Neural progenitor cell (in vitro differentiated cells): ENCODE measurements around the gene CA14. TPM values are rescaled to one million over a fixed set of nuclear protein-coding genes. Genes with fewer than 3 reads are reported as not detected.
"Not testable (repeated sequence)": the region's sequence is repeated elsewhere in the genome, so short reads cannot be mapped to it uniquely, and the experiment has no call there.

Experiments
- DNase-seq: peaks from one replicate; pipeline ENCODE4 v3.0.0-alpha.2; 2016; ENCODE audit warnings: low spot score
- H2AFZ ChIP-seq: fragments of 200-600 bp; sonication (generic); replicated peaks from 2 replicates; pipeline ENCODE4 v1.6.1; 2016; ENCODE audit warnings: antibody characterized with exemption
- H3F3A ChIP-seq: fragments of 200-600 bp; sonication (generic); 2 replicates; pipeline ENCODE4 v1.6.1; 2016; ENCODE audit warnings: antibody characterized with exemption, low read depth
- H3K27ac ChIP-seq: fragments of 200-600 bp; sonication (generic); 2 replicates; pipeline ENCODE4 v1.5.1; 2016; ENCODE audit warnings: mild to moderate bottlenecking
- H3K27me3 ChIP-seq: fragments of 200-600 bp; sonication (generic); 2 replicates; pipeline ENCODE4 v1.6.1; 2016; ENCODE audit warnings: mild to moderate bottlenecking, moderate library complexity
- H3K36me3 ChIP-seq: fragments of 200-600 bp; sonication (generic); 2 replicates; pipeline ENCODE4 v1.5.1; 2016
- H3K4me1 ChIP-seq: fragments of 200-600 bp; sonication (generic); 2 replicates; pipeline ENCODE4 v1.6.1; 2016; ENCODE audit warnings: mixed run types
- H3K4me2 ChIP-seq: fragments of 200-600 bp; sonication (generic); 2 replicates; pipeline ENCODE4 v1.6.1; 2016
- H3K4me3 ChIP-seq: fragments of 200-600 bp; sonication (generic); 2 replicates; pipeline ENCODE4 v1.5.1; 2016
- H3K79me2 ChIP-seq: fragments of 200-600 bp; sonication (generic); 2 replicates; pipeline ENCODE4 v1.6.1; 2016; ENCODE audit warnings: low read depth
- H3K9ac ChIP-seq: fragments of 200-600 bp; sonication (generic); 2 replicates; pipeline ENCODE4 v1.6.1; 2016
- H3K9me3 ChIP-seq: fragments of 200-600 bp; sonication (generic); 2 replicates; pipeline ENCODE4 v1.5.1; 2016; ENCODE audit warnings: low read depth
- H4K20me1 ChIP-seq: fragments of 200-600 bp; sonication (generic); 2 replicates; pipeline ENCODE4 v1.6.1; 2016; ENCODE audit warnings: low read depth
- H3K27ac Mint-ChIP-seq: 3 replicates; pipeline ENCODE4 v1.8.0; 2021; ENCODE audit warnings: mixed read lengths
- H3K27me3 Mint-ChIP-seq: 2 replicates; pipeline ENCODE4 v1.8.0; 2022; ENCODE audit warnings: low read depth, mild to moderate bottlenecking, inconsistent platforms, moderate library complexity, mixed read lengths; ENCODE audit not compliant: insufficient read depth
- H3K36me3 Mint-ChIP-seq: 3 replicates; pipeline ENCODE4 v1.8.0; 2021; ENCODE audit warnings: mixed read lengths
- H3K4me1 Mint-ChIP-seq: 3 replicates; pipeline ENCODE4 v1.8.0; 2021; ENCODE audit warnings: mixed read lengths
- H3K4me3 Mint-ChIP-seq: 3 replicates; pipeline ENCODE4 v1.8.0; 2021; ENCODE audit warnings: mild to moderate bottlenecking, moderate library complexity, mixed read lengths
- H3K9me3 Mint-ChIP-seq: 3 replicates; pipeline ENCODE4 v1.8.0; 2020; ENCODE audit warnings: mixed read lengths
- EZH2 ChIP-seq: fragments of 200-600 bp; sonication (generic); IDR thresholded peaks from 2 replicates; pipeline ENCODE4 v1.6.1; 2017; ENCODE audit warnings: antibody characterized with exemption, mild to moderate bottlenecking, moderate library complexity
- EZH2phosphoT487 ChIP-seq: fragments of 200-600 bp; sonication (generic); IDR thresholded peaks from 2 replicates; pipeline ENCODE4 v1.6.1; 2017; ENCODE audit warnings: antibody characterized with exemption
- total RNA-seq: library from RNA; depleted of rRNA; stranded (reverse); fragments of >200 nt; gene quantifications from 2 replicates; pipeline ENCODE4 v1.2.3, GENCODE V29; 2015; ENCODE audit warnings: low replicate concordance
- TF ChIP-seq, protein P1 (sequence below): fragments of 200-600 bp; sonication (generic); IDR thresholded peaks from 2 replicates; pipeline ENCODE4 v1.5.1; 2017; ENCODE audit warnings: antibody characterized with exemption, mild to moderate bottlenecking

CA14 gene
- total RNA-seq, 1 donor from 2014 or later, result 56.4 TPM

DNA sequence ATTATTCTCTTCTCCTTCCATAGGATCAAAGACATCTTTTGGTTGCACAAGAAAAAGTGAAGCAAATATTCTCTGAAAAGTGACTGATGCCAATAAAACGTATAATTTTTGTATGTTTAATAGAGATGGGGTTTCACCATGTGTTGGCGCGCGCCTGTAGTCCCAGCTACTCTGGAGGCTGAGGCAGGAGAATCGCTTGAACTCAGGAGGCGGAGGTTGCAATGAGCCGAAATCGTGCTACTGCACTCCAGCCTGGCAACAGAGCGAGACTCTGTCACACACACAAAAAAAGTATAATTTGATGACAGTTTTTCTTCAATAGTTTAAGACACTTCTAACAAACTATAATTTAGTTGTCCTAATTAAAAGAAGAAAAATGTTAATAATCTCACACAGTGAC, 45.5 kb upstream of the CA14 start:
- Histone ChIP-seq H3K4me3 (no peak overlapping the region), H2AFZ (no peak overlapping the region), H3K27me3 (no peaks in the 10 kb centered on the region), H3K4me2 (no peak overlapping the region), H3K4me1 (peaks cover 3% of the 10 kb centered on the region), H3K9me3 (no peaks in the 10 kb centered on the region), H3K36me3 (no peaks in the 10 kb centered on the region), H3K79me2 (no peaks in the 10 kb centered on the region), H4K20me1 (no peaks in the 10 kb centered on the region), H3K27ac (no peak overlapping the region), H3F3A (peaks cover 40% of the 10 kb centered on the region), H3K9ac (no peak overlapping the region)
- TF ChIP-seq EZH2 (no peak), EZH2phosphoT487 (no peak)
- TF ChIP-seq, protein P1, sequence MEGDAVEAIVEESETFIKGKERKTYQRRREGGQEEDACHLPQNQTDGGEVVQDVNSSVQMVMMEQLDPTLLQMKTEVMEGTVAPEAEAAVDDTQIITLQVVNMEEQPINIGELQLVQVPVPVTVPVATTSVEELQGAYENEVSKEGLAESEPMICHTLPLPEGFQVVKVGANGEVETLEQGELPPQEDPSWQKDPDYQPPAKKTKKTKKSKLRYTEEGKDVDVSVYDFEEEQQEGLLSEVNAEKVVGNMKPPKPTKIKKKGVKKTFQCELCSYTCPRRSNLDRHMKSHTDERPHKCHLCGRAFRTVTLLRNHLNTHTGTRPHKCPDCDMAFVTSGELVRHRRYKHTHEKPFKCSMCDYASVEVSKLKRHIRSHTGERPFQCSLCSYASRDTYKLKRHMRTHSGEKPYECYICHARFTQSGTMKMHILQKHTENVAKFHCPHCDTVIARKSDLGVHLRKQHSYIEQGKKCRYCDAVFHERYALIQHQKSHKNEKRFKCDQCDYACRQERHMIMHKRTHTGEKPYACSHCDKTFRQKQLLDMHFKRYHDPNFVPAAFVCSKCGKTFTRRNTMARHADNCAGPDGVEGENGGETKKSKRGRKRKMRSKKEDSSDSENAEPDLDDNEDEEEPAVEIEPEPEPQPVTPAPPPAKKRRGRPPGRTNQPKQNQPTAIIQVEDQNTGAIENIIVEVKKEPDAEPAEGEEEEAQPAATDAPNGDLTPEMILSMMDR, result no peak
- no peak for DNase-seq
- H3K27ac Mint-ChIP-seq, result no peak overlapping the region
- H3K27me3 Mint-ChIP-seq, result no peaks in the 10 kb centered on the region
- no peak overlapping the region for H3K4me3 Mint-ChIP-seq
- no peaks in the 10 kb centered on the region for H3K36me3 Mint-ChIP-seq
- H3K9me3 Mint-ChIP-seq, result no peaks in the 10 kb centered on the region
- peaks cover 16% of the 10 kb centered on the region for H3K4me1 Mint-ChIP-seq

- Mint-ChIP-seq H3K27me3 (no peaks in the 10 kb centered on the region), H3K4me1 (peaks cover 16% of the 10 kb centered on the region), H3K9me3 (no peaks in the 10 kb centered on the region), H3K4me3 (peak overlapping the region; percentile 83), H3K27ac (peak overlapping the region; percentile 25), H3K36me3 (no peaks in the 10 kb centered on the region)
- H2AFZ ChIP-seq, result peak overlapping the region; percentile 83
- no peaks in the 10 kb centered on the region for H3K27me3 ChIP-seq
- H3K9me3 ChIP-seq, result no peaks in the 10 kb centered on the region
- H3K4me3 ChIP-seq, result peak overlapping the region; percentile 53
- peak overlapping the region; percentile 77 for H3K4me2 ChIP-seq
- H3K27ac ChIP-seq, result no peak overlapping the region
- peaks cover 49% of the 10 kb centered on the region for H3F3A ChIP-seq
- H3K4me1 ChIP-seq, result peaks cover 3% of the 10 kb centered on the region
- no peak overlapping the region for H3K9ac ChIP-seq
- TF ChIP-seq, protein P1, result peak; percentile 61
- TF ChIP-seq EZH2phosphoT487 (no peak), EZH2 (no peak)
- DNase-seq, result peak; percentile 95
- no peaks in the 10 kb centered on the region for H3K36me3 ChIP-seq
- H3K79me2 ChIP-seq, result no peaks in the 10 kb centered on the region
- H4K20me1 ChIP-seq, result no peaks in the 10 kb centered on the region
Measured at GRCh38 chr1:150213170-150214098, 44.1 kb upstream of the CA14 start.

GRCh38 chr1:150214099-150214756, 43.3 kb upstream of the CA14 start:
- not testable (repeated sequence) for H4K20me1 ChIP-seq, H3K36me3 ChIP-seq, H3K79me2 ChIP-seq, H3K27me3 Mint-ChIP-seq, H3K27me3 ChIP-seq, H3K36me3 Mint-ChIP-seq, H3K27ac ChIP-seq, H3K9ac ChIP-seq, H3K9me3 Mint-ChIP-seq, H3K9me3 ChIP-seq, H3K4me1 ChIP-seq
- Mint-ChIP-seq H3K4me1 (peaks cover 16% of the 10 kb centered on the region), H3K27ac (peak overlapping the region; percentile 25), H3K4me3 (peak overlapping the region; percentile 83)
- peak overlapping the region; percentile 53 for H3K4me3 ChIP-seq
- peak overlapping the region; percentile 83 for H2AFZ ChIP-seq
- H3F3A ChIP-seq, result peaks cover 57% of the 10 kb centered on the region
- peak; percentile 9 for DNase-seq
- H3K4me2 ChIP-seq, result peak overlapping the region; percentile 77
- TF ChIP-seq, protein P1, result peak; percentile 2

GRCh38 chr1:150215855-150216254, 41.7 kb upstream of the CA14 start:
- not testable (repeated sequence) for H3K79me2 ChIP-seq, H3K9me3 ChIP-seq, H3K27me3 Mint-ChIP-seq, H3K9me3 Mint-ChIP-seq, H3K27ac ChIP-seq, H3K4me3 Mint-ChIP-seq, H3K4me3 ChIP-seq, H3K4me1 ChIP-seq, H4K20me1 ChIP-seq, H3K9ac ChIP-seq, H3K27me3 ChIP-seq, H2AFZ ChIP-seq, H3K4me2 ChIP-seq, DNase-seq, H3K27ac Mint-ChIP-seq
- peaks cover 16% of the 10 kb centered on the region for H3K4me1 Mint-ChIP-seq
- Histone ChIP-seq H3F3A (peaks cover 64% of the 10 kb centered on the region), H3K36me3 (peaks cover 20% of the 10 kb centered on the region)
- H3K36me3 Mint-ChIP-seq, result peaks cover 12% of the 10 kb centered on the region
